HEK293 (cell line): ENCODE data around the gene CARD10.

Experiments
- CTCF ChIP-seq: fragments of 450-650 bp; formaldehyde crosslinking; IDR thresholded peaks from 2 replicates; pipeline ENCODE4 v1.5.1; 2016; ENCODE audit warnings: missing biosample characterization, missing genetic modification characterization
- GLI4 ChIP-seq: fragments of 450-650 bp; formaldehyde crosslinking; IDR thresholded peaks from 2 replicates; pipeline ENCODE4 v1.5.1; 2016; ENCODE audit warnings: missing biosample characterization, missing genetic modification characterization
- KLF8 ChIP-seq: fragments of 450-650 bp; formaldehyde crosslinking; IDR thresholded peaks from 2 replicates; pipeline ENCODE4 v1.5.1; 2016; ENCODE audit warnings: missing biosample characterization, missing genetic modification characterization
- KLF9 ChIP-seq: fragments of 450-650 bp; formaldehyde crosslinking; IDR thresholded peaks from 2 replicates; pipeline ENCODE4 v1.5.1; 2016; ENCODE audit warnings: missing biosample characterization, missing genetic modification characterization, low read depth
- PBX3 ChIP-seq: sonication (generic); formaldehyde crosslinking; IDR thresholded peaks from 2 replicates; pipeline ENCODE4 v1.8.1; 2022; ENCODE audit warnings: mild to moderate bottlenecking, moderate library complexity, missing genetic modification reagents
- SCRT1 ChIP-seq: fragments of 450-650 bp; formaldehyde crosslinking; IDR thresholded peaks from 2 replicates; pipeline ENCODE4 v1.5.1; 2016; ENCODE audit warnings: missing biosample characterization, missing genetic modification characterization, borderline replicate concordance
- WT1 ChIP-seq: fragments of 450-650 bp; formaldehyde crosslinking; IDR thresholded peaks from 2 replicates; pipeline ENCODE4 v1.5.1; 2016; ENCODE audit warnings: missing biosample characterization, missing genetic modification characterization
- ZBTB11 ChIP-seq: fragments of 450-650 bp; formaldehyde crosslinking; conservative IDR thresholded peaks from 2 replicates; pipeline ENCODE4 v1.5.1; 2016; ENCODE audit warnings: low read depth, missing biosample characterization, missing genetic modification characterization
- ZBTB6 ChIP-seq: fragments of 450-650 bp; formaldehyde crosslinking; IDR thresholded peaks from 2 replicates; pipeline ENCODE4 v1.5.1; 2017; ENCODE audit warnings: missing biosample characterization, missing genetic modification characterization
- ZNF10 ChIP-seq: fragments of 450-650 bp; formaldehyde crosslinking; IDR thresholded peaks from 2 replicates; pipeline ENCODE4 v1.5.1; 2017; ENCODE audit warnings: missing biosample characterization, missing genetic modification characterization
- ZNF132 ChIP-seq: fragments of 450-650 bp; formaldehyde crosslinking; IDR thresholded peaks from 2 replicates; pipeline ENCODE4 v1.5.1; 2017; ENCODE audit warnings: missing biosample characterization, missing genetic modification characterization, borderline replicate concordance
- ZNF23 ChIP-seq: fragments of 450-650 bp; formaldehyde crosslinking; IDR thresholded peaks from 2 replicates; pipeline ENCODE4 v1.5.1; 2016; ENCODE audit warnings: missing biosample characterization, missing genetic modification characterization, borderline replicate concordance
- ZNF510 ChIP-seq: fragments of 450-650 bp; formaldehyde crosslinking; IDR thresholded peaks from 2 replicates; pipeline ENCODE4 v1.5.1; 2018; ENCODE audit warnings: mild to moderate bottlenecking, missing genetic modification characterization, missing biosample characterization; ENCODE audit not compliant: insufficient replicate concordance
- ZNF560 ChIP-seq: fragments of 450-650 bp; formaldehyde crosslinking; IDR thresholded peaks from 2 replicates; pipeline ENCODE4 v1.5.1; 2017; ENCODE audit warnings: missing biosample characterization, missing genetic modification characterization, borderline replicate concordance
- ZNF624 ChIP-seq: fragments of 450-650 bp; formaldehyde crosslinking; IDR thresholded peaks from 2 replicates; pipeline ENCODE4 v1.5.1; 2017; ENCODE audit warnings: missing biosample characterization, missing genetic modification characterization
- ZNF626 ChIP-seq: fragments of 450-650 bp; sonication (Bioruptor Pico); formaldehyde crosslinking; IDR thresholded peaks from 2 replicates; pipeline ENCODE4 v1.5.1; 2018; ENCODE audit warnings: missing biosample characterization, missing genetic modification characterization, inconsistent platforms
- ZNF660 ChIP-seq: fragments of 450-650 bp; IDR thresholded peaks from 2 replicates; pipeline ENCODE4 v1.5.1; 2018; ENCODE audit warnings: missing biosample characterization, mild to moderate bottlenecking, missing genetic modification characterization
- ZNF747 ChIP-seq: fragments of 450-650 bp; formaldehyde crosslinking; IDR thresholded peaks from 2 replicates; pipeline ENCODE4 v1.5.1; 2016; ENCODE audit warnings: missing biosample characterization, missing genetic modification characterization
- ZNF843 ChIP-seq: fragments of 450-650 bp; formaldehyde crosslinking; IDR thresholded peaks from 2 replicates; pipeline ENCODE4 v1.5.1; 2016; ENCODE audit warnings: missing biosample characterization, missing genetic modification characterization
- ZSCAN16 ChIP-seq: fragments of 450-650 bp; formaldehyde crosslinking; IDR thresholded peaks from 2 replicates; pipeline ENCODE4 v1.5.1; 2016; ENCODE audit warnings: missing biosample characterization, missing genetic modification characterization
- ZSCAN23 ChIP-seq: fragments of 450-650 bp; formaldehyde crosslinking; IDR thresholded peaks from 2 replicates; pipeline ENCODE4 v1.5.1; 2016; ENCODE audit warnings: missing biosample characterization, missing genetic modification characterization
- TF ChIP-seq, protein P1 (sequence below): fragments of 450-650 bp; formaldehyde crosslinking; IDR thresholded peaks from 2 replicates; pipeline ENCODE4 v1.5.1; 2016; ENCODE audit warnings: missing biosample characterization, missing genetic modification characterization
- TF ChIP-seq, protein P2 (sequence below): fragments of 450-650 bp; formaldehyde crosslinking; IDR thresholded peaks from 2 replicates; pipeline ENCODE4 v1.5.1; 2016; ENCODE audit warnings: missing biosample characterization, missing genetic modification characterization, borderline replicate concordance
- TF ChIP-seq, protein P3 (sequence below): fragments of 450-650 bp; formaldehyde crosslinking; IDR thresholded peaks from 2 replicates; pipeline ENCODE4 v1.5.1; 2017; ENCODE audit warnings: missing biosample characterization, missing genetic modification characterization
- TF ChIP-seq, protein P4 (sequence below): IDR thresholded peaks from 2 replicates; pipeline ENCODE4 v1.6.1; 2011; ENCODE audit warnings: mild to moderate bottlenecking, low read depth, low read length, borderline replicate concordance

Gene CARD10

DNA sequence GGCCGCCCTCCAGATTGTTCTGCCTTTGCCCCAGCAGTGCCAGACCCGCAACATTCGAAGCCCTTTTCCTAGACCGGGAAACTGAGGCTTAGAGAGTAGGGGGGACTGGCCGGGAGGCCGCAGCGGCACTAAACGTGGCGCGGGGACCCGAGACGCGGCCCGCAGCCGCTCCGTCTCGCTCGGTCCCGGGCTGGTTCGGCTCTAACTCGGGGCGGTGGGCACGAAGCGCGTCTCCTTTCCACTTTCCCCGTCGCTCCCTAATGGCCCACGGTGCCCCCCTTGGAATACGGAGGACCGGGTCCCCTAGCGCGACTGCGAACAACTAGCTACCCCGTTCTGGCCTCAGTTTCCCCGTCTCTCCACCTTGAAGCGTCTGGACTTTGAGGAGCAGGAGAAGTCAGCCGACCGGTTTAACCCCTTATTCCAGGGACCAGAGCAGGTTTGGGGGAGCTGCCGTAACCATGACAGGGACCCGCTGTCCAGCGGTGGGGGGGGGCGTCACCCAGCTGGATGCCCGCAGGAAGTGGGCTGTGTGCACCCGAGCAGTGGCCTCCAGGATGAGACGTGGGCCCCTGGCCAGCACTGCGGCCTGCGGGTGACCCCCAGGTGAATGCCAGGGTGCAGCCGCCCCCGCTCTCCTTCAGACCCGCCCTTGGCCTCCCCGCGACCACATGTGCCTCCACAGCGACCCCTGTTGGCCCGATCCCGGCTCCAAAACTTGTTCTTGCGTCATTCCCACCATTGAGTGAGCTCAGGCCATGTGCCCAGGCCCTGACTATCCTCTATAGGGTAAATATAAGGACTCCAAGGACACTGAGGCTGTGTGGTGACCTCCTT lies 42.2 kb upstream of the CARD10 start (continued):
- TF ChIP-seq, protein P1, sequence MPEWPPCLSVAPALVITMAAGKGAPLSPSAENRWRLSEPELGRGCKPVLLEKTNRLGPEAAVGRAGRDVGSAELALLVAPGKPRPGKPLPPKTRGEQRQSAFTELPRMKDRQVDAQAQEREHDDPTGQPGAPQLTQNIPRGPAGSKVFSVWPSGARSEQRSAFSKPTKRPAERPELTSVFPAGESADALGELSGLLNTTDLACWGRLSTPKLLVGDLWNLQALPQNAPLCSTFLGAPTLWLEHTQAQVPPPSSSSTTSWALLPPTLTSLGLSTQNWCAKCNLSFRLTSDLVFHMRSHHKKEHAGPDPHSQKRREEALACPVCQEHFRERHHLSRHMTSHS (tag by site-specific recombination): no peak
- TF ChIP-seq ZNF626 (tag by site-specific recombination) (no peak), ZNF843 (tag by site-specific recombination) (no peak), ZBTB11 (tag by site-specific recombination) (0 out of 2 replicates have a peak, but pooled peaks have one; percentile 29), ZNF510 (tag by site-specific recombination) (no peak), ZNF560 (tag by site-specific recombination) (no peak), WT1 (tag by site-specific recombination) (no peak; the same call in none of the 2 replicates), PBX3 (CRISPR knock-in tag) (peak; percentile 64; the same call in 1 of the 2 replicates), ZNF624 (tag by site-specific recombination) (no peak), SCRT1 (tag by site-specific recombination) (no peak), ZNF23 (tag by site-specific recombination) (no peak), ZNF747 (tag by site-specific recombination) (no peak), ZNF10 (tag by site-specific recombination) (0 out of 2 replicates have a peak, but pooled peaks have one; percentile 8), CTCF (tag by site-specific recombination) (peak; percentile 94), ZNF132 (tag by site-specific recombination) (no peak), KLF8 (tag by site-specific recombination) (peak; percentile 94), KLF9 (tag by site-specific recombination) (peak; percentile 82), ZSCAN16 (no peak), ZNF660 (tag by site-specific recombination) (peak; percentile 83), ZSCAN23 (tag by site-specific recombination) (no peak), ZBTB6 (tag by site-specific recombination) (peak; percentile 59), GLI4 (peak; percentile 60; the same call in 1 of the 2 replicates)
- TF ChIP-seq, protein P2, sequence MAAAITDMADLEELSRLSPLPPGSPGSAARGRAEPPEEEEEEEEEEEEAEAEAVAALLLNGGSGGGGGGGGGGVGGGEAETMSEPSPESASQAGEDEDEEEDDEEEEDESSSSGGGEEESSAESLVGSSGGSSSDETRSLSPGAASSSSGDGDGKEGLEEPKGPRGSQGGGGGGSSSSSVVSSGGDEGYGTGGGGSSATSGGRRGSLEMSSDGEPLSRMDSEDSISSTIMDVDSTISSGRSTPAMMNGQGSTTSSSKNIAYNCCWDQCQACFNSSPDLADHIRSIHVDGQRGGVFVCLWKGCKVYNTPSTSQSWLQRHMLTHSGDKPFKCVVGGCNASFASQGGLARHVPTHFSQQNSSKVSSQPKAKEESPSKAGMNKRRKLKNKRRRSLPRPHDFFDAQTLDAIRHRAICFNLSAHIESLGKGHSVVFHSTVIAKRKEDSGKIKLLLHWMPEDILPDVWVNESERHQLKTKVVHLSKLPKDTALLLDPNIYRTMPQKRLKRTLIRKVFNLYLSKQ (tag by site-specific recombination): no peak
- TF ChIP-seq, protein P3, sequence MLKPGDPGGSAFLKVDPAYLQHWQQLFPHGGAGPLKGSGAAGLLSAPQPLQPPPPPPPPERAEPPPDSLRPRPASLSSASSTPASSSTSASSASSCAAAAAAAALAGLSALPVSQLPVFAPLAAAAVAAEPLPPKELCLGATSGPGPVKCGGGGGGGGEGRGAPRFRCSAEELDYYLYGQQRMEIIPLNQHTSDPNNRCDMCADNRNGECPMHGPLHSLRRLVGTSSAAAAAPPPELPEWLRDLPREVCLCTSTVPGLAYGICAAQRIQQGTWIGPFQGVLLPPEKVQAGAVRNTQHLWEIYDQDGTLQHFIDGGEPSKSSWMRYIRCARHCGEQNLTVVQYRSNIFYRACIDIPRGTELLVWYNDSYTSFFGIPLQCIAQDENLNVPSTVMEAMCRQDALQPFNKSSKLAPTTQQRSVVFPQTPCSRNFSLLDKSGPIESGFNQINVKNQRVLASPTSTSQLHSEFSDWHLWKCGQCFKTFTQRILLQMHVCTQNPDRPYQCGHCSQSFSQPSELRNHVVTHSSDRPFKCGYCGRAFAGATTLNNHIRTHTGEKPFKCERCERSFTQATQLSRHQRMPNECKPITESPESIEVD: no peak
- TF ChIP-seq, protein P4, sequence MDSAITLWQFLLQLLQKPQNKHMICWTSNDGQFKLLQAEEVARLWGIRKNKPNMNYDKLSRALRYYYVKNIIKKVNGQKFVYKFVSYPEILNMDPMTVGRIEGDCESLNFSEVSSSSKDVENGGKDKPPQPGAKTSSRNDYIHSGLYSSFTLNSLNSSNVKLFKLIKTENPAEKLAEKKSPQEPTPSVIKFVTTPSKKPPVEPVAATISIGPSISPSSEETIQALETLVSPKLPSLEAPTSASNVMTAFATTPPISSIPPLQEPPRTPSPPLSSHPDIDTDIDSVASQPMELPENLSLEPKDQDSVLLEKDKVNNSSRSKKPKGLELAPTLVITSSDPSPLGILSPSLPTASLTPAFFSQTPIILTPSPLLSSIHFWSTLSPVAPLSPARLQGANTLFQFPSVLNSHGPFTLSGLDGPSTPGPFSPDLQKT: no peak
